Measurements from ENCODE around the gene CDC27. TPM values are rescaled to one million over a fixed set of nuclear protein-coding genes. Genes with fewer than 3 reads are reported as not detected.
"Not testable (repeated sequence)": the region's sequence is repeated elsewhere in the genome, so short reads cannot be mapped to it uniquely, and the experiment has no call there.

The CDC27 gene
- total RNA-seq, 1 experiment from 2014 or later = 79.9 TPM

DNA sequence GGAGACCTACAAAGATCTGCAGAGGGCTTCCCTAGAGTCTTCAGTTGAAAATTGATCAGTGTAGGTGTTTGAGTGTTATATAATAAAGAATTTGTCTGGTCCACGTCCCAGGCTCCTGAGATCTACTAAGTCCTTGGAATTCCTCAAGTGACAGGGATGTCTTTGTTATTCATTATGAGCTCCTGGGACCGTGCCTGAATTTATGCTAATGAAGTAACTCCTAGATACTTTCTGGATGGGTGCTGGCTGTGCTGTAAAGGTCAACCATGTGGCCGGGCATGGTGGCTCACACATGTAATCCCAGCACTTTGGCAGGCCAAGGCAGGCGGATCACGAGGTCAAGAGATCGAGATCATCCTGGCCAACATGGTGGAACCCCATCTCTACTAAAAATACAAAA, 43.7 kb downstream of the CDC27 start:
- DNase-seq (ENCODE audit: low read depth) = no peak

- no peak for DNase-seq (ENCODE audit: low read depth)
Measured at GRCh38 chr17:47135235-47135634, 53.9 kb downstream of the CDC27 start.

DNA sequence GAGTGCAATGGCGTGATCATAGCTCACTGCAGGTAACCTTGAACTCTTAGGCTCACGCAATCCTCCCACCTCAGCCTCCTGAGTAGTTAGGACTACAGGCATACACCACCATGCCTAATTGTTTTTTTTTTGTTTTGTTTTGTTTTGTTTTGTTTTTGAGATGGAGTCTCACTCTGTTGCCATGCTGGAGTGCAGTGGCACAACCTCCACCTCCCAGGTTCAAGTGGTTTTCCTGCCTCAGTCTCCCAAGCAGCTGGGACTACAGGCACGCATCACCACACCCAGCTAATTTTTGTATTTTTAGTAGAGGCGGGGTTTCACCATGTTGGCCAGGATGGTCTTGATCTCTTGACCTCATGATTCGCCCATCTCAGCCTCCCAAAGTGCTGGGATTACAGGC, 54.7 kb downstream of the CDC27 start:
- DNase-seq (ENCODE audit: low read depth) = not testable (repeated sequence)

- DNase-seq (ENCODE audit: low read depth) = no peak
Measured at GRCh38 chr17:47131761-47132160, 57.3 kb downstream of the CDC27 start.

DNA sequence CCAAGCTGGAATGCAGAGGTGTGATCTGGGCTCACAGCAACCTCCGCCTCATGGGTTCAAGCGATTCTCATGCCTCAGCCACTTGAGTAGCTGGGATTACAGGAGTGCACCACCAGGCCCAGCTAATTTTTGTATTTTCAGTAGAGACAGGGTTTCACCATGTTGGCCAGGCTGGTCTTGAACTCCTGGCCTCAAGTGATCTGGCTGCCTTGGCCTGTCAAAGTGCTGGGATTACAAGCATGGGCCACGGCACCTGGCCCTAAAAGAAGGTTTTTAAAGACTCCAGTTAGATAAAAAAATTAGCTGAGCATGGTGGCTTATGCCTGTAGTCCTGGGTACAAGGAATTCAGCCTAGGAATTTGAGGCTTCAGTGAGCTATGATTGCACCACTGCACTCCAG, 62.3 kb downstream of the CDC27 start:
- not testable (repeated sequence) for DNase-seq (ENCODE audit: low read depth)

DNA sequence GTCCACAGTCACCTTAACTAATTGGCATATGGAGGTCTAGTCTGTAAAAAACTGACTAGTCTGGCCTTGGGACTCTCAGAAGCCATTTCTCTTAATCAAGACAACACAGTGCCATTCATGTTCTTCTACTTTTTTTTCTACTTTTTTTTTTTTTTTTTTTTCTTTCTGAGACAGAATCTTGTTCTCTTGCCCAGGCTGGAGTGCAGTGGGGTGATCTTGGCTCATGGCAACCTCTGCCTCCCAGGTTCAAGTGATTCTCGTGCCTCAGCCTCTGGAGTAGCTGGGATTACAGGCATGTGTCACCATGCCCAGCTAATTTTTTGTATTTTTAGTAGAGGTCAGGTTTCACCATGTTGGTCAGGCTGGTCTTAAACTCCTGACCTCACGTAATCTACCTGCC, 65.8 kb downstream of the CDC27 start:
- DNase-seq (ENCODE audit: low read depth) = not testable (repeated sequence)

DNA sequence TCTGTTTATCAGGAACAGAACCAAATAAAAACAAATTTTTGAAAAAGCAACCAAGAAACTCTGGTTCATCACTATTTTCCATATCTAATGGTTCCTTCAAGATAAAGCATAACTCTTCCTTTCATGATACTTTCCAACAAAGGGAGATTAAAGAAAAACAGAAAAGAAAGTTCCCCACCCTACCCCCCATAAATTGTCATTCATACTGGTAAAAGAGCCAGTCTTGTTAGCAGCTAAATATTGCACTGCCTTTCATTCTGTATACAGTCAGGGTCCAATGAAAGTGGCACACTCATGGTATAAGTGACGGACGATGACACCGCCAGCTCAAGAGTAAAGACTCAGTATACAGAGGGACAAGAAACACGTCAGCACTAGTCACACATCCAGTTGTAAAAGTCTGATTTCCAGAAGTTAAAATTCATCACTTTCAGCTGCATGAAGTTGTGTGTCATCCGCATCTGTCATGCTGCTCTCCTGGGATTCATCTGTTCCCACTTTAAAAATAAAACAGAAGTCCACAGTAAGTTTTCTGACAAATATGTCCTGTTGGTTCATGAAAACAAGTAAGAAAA, 68.5 kb downstream of the CDC27 start:
- peak; percentile 44 for DNase-seq (ENCODE audit: low read depth)

DNA sequence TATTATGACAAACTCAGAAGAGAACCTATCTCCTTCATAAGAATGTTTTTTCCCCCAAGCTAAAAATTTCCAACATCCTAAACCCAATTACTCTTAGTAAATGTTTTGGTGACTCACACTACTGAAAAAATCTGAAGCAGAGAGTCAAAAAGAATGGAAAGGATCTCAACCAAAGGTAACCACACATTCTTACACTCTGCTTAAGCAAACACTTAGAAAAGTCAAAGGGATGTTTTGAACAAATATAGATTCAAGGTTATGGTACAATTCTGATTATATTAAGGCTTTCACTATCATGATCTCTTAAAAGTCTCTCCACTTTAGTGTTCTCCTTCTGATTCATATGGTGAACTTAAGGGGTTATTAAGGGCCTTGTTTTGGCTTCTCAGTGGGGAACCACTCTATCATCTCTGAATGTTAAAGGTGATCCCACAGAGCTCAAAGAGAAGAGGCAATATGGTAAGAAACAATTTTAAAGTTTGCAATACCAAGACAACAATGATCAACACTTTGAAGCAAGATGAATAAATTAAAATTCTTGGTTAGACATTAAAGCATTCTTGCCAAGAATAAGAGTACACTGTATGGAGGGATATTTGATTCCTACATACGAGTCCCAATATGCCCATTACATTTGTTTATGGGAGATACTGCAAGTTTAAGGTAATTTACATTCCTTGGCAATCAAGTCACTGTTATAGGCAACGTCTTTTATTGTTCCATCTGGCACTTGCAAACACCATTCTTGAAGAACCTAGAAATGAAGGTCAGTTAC, 69.2 kb downstream of the CDC27 start:
- DNase-seq (ENCODE audit: low read depth) = peak; percentile 36

- no peak for DNase-seq (ENCODE audit: low read depth)
Measured at GRCh38 chr17:47117386-47117785, 71.7 kb downstream of the CDC27 start.

GRCh38 chr17:47106130-47106529, 83.0 kb downstream of the CDC27 start:
- no peak for DNase-seq (ENCODE audit: low read depth)

DNA sequence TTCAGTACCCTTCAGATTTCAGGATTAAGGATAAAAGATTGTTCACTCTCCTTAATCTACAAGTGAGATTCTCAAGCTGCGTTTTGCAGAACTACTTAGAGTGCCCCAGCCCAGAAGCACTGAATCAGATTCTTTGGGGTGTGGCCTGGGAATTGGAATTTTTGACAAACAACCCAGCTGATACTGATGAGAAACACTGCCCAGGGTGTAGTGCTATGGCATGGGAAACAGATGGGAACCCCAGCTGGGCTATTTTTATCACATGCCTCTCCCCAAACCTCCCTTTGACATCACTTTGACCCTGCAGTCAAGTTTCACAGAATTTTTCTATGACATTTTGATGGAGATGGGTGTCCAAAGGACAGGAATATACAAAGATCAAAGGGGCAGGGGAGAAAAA, 83.8 kb downstream of the CDC27 start:
- not testable (repeated sequence) for DNase-seq (ENCODE audit: low read depth)

DNA sequence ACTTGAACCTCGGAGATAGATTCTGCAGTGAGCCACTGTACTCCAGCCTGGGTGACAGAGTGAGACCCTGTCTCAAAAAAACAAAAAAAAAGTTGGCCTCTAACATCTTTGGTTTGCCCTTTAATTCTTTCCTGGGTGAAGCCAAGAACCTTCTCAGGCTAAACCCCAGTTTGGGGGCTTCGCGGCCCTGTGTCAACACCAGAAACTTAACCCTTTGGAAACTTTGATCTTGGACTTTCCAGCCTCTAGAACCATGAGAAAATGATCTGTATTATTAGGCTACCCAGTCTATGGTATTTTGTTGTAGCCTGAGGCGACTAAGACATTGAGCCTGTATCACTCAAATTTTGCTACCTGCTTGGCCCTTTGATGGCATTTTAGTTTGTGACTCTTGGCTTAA, 86.2 kb downstream of the CDC27 start:
- no peak for DNase-seq (ENCODE audit: low read depth)

DNA sequence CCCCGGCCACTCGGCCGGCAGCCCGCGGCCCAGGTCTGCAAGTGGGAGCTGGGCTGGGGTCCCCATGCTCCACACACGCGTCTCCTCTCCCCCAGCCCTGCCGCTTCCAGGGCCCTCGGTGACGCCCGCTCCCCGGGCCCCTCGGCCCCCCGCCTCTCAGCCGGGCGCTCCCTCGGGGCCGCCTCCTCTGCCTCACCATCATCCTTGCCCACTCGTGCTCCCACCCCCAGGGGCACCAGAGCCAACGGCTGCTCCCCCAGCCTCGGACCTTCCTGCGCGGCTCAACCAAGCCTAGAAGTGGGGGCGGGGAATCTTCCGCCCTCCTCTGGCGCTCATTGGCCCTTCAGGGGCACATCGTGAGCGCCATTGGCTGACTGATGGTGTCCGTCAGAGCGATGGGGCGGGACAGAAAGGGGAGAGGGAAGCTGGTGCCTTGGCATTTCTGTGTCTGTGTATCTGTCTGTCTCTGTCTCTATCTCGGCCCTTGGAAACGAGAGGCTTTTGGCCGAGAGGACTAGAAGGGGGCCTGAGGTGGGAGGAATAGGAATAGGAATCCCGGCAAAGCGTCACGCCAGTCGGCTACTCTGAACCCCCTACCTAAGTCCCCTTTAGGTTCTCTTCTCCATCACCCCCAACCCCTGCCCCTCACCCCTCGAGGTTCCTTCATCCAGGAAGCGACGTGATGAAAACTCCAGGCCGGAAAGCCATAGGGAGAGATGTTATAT, 88.9 kb downstream of the CDC27 start:
- DNase-seq (ENCODE audit: low read depth) = peak; percentile 94

DNA sequence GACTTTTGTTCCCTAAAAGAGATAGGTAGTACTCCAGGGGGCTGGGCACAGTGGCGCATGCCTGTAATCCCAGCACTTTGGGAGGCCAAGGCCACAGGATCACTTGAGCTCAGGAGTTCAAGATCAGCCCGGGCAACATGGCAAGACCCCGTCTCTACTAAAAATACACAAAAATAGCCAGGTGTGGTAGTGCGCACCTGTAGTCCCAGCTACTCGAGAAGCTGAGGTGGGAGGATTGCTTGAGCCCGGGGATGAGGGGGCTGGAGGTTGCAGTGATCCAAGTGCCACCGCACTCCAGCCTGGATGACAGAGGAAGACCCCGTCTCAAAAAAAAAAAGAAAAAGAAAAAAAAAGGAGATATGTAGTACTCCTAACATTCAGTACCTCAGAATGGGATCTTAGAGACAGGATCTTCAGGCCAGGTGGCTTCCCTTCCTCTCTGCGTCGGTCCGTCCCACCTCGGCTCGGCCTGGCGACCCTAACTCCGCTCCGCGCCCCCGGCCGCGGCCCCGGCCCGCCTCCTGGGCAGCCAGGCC, 89.6 kb downstream of the CDC27 start:
- DNase-seq (ENCODE audit: low read depth) = no peak

GRCh38 chr17:47096343-47096742, 92.8 kb downstream of the CDC27 start:
- no peak for DNase-seq (ENCODE audit: low read depth)

DNA sequence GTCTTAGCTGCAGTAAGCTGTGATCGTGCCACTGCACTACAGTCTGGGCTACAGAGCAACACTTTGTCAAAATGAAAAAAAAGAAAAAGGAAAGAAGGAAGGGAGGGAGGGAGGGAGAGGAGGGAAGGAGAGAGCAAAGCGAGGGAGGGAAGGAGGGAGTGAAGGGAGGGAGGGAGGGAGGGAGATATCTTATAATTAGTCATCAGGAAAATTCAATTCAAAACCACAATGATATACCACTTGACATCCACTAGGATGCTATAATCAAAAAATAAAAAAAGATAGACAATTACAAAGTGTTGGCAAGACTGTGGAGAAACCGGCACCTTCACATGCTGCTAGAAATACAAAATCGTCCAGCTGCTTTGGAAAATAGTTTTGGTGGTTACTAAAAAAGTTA, 93.8 kb downstream of the CDC27 start:
- DNase-seq (ENCODE audit: low read depth) = no peak

DNA sequence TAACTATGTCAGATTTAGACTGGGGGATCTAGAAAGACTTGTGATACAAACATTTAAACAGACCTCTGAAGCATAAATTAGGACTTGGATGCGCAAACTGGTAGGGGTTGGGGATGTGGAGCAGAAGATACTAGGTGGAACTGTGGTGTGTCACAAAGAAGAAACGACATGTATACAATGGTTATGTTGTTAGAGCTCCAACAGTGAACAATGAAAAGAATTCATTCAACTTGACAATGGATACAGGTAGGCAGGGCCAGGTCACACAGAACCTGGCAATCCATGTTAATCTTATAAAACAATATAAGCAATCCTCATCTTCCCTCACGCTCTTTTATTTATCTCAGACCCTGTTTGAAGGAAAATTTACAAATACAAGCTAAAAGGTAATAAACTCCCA, 102.0 kb downstream of the CDC27 start:
- no peak for DNase-seq (ENCODE audit: low read depth)

- no peak for DNase-seq (ENCODE audit: low read depth)
Measured at GRCh38 chr17:47085736-47086135, 103.4 kb downstream of the CDC27 start.

- no peak for DNase-seq (ENCODE audit: low read depth)
Measured at GRCh38 chr17:47078801-47079200, 110.3 kb downstream of the CDC27 start.

DNA sequence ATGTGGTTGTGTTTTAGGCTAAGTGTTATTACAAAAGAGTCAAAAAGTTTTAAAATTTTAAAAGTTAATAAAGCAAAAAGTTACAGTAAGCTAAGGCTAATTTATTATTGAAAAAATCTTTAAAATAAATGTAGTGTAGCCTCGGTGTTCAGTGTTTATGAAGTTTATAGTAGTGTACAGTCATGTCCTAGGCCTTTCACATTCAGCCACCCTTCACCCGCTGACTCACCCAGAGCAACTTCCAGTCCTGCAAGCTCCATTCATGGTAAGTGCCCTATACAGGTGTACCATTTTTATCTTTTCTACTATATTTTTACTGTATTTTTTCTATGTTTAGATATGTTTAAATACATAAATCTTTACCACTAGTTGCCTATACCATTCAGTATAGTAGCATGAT, 111.5 kb downstream of the CDC27 start:
- DNase-seq (ENCODE audit: low read depth) = peak; percentile 32

DNA sequence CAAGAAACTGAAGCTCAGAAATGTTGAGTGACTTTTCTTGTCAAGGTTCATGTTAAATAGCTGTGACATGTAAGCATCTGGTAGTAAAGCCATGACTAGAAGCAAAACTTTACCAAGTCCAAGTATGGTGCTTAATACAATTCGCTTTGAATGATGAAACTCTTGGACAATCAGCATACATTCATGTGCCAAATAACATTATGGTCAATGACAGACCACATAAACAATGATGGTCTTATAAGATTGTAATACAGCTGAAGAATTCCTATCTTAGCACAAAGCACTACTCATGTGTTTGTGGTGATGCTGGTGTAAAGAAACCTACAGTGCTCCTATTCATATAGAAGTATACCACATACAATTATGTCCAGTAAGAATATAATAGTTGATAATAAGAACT, 112.9 kb downstream of the CDC27 start:
- DNase-seq (ENCODE audit: low read depth) = no peak

- not testable (repeated sequence) for DNase-seq (ENCODE audit: low read depth)
Measured at GRCh38 chr17:47074361-47074760, 114.7 kb downstream of the CDC27 start.

- DNase-seq (ENCODE audit: low read depth) = not testable (repeated sequence)
Measured at GRCh38 chr17:47073629-47074028, 115.5 kb downstream of the CDC27 start.

Measured in Daoy (cell line).